Trophoblast cell (in vitro differentiated cells and primary cell): Measurements from ENCODE around the gene MAML2.

Experiments
- DNase-seq, 2 donors: peaks; one replicate each; pipeline ENCODE4 v3.0.0-alpha.2; 2016
- H2AFZ ChIP-seq: 2 replicates; pipeline ENCODE4 v1.6.1; 2013; ENCODE audit warnings: low read length, moderate library complexity, mild to moderate bottlenecking; ENCODE audit not compliant: insufficient read depth, poor library complexity
- H2AK5ac ChIP-seq: 2 replicates; pipeline ENCODE4 v1.6.1; 2013; ENCODE audit warnings: mild to moderate bottlenecking, low read length
- H2BK120ac ChIP-seq: 2 replicates; pipeline ENCODE4 v1.6.1; 2013; ENCODE audit warnings: low read length, mild to moderate bottlenecking, moderate library complexity; ENCODE audit not compliant: insufficient read depth, poor library complexity
- H2BK12ac ChIP-seq: 2 replicates; pipeline ENCODE4 v1.6.1; 2013; ENCODE audit warnings: mild to moderate bottlenecking, low read length, moderate library complexity
- H2BK5ac ChIP-seq: 2 replicates; pipeline ENCODE4 v1.6.1; 2013; ENCODE audit warnings: low read length, low read depth, moderate library complexity, mild to moderate bottlenecking; ENCODE audit not compliant: poor library complexity
- H3K14ac ChIP-seq: 2 replicates; pipeline ENCODE4 v1.6.1; 2013; ENCODE audit warnings: mild to moderate bottlenecking, low read length
- H3K18ac ChIP-seq: 2 replicates; pipeline ENCODE4 v1.6.1; 2013; ENCODE audit warnings: mild to moderate bottlenecking, low read length
- H3K23ac ChIP-seq: 2 replicates; pipeline ENCODE4 v1.6.1; 2013; ENCODE audit warnings: low read length
- H3K27ac ChIP-seq: 2 replicates; pipeline ENCODE4 v1.5.1; 2013; ENCODE audit warnings: low read depth, mild to moderate bottlenecking, inconsistent platforms, low read length, moderate library complexity
- H3K27me3 ChIP-seq: 2 replicates; pipeline ENCODE4 v1.6.1; 2013; ENCODE audit warnings: inconsistent platforms, mild to moderate bottlenecking, low read length, moderate library complexity; ENCODE audit not compliant: insufficient read depth
- H3K36me3 ChIP-seq, 2 experiments: 1 replicate in 1 of 2; 2 replicates in 1 of 2; pipeline ENCODE4 v1.6.1; 2013; ENCODE audit warnings: low read length in 2 of 2, mild to moderate bottlenecking in 2 of 2, moderate library complexity in 1 of 2; ENCODE audit not compliant: insufficient read depth in 2 of 2, control insufficient read depth in 1 of 2
- H3K4ac ChIP-seq: 2 replicates; pipeline ENCODE4 v1.6.1; 2013; ENCODE audit warnings: low read depth, mild to moderate bottlenecking, low read length, moderate library complexity
- H3K4me1 ChIP-seq, 2 experiments: 1 replicate in 1 of 2; 2 replicates in 1 of 2; pipeline ENCODE4 v1.6.1; 2013; ENCODE audit warnings: low read length in 2 of 2, mild to moderate bottlenecking in 2 of 2, moderate library complexity in 1 of 2; ENCODE audit not compliant: insufficient read depth in 2 of 2, control insufficient read depth in 1 of 2
- H3K4me2 ChIP-seq: 2 replicates; pipeline ENCODE4 v1.6.1; 2013; ENCODE audit warnings: inconsistent platforms, mild to moderate bottlenecking, low read length, moderate library complexity
- H3K4me3 ChIP-seq: 2 replicates; pipeline ENCODE4 v1.5.1; 2013; ENCODE audit warnings: mild to moderate bottlenecking, low read depth, low read length, inconsistent platforms
- H3K79me1 ChIP-seq: one replicate; pipeline ENCODE4 v1.6.1; 2013; ENCODE audit warnings: low read length
- H3K79me2 ChIP-seq: 2 replicates; pipeline ENCODE4 v1.6.1; 2013; ENCODE audit warnings: low read length, mild to moderate bottlenecking; ENCODE audit not compliant: control insufficient read depth, insufficient read depth, poor library complexity
- H3K9ac ChIP-seq: 2 replicates; pipeline ENCODE4 v1.6.1; 2013; ENCODE audit warnings: mild to moderate bottlenecking, low read length
- H3K9me3 ChIP-seq: 2 replicates; pipeline ENCODE4 v1.6.1; 2013; ENCODE audit warnings: low read depth, mild to moderate bottlenecking, control low read depth, inconsistent platforms, low read length; ENCODE audit not compliant: insufficient read depth
- H4K12ac ChIP-seq: 2 replicates; pipeline ENCODE4 v1.6.1; 2013; ENCODE audit warnings: low read depth, mild to moderate bottlenecking, low read length, moderate library complexity
- H4K8ac ChIP-seq: 2 replicates; pipeline ENCODE4 v1.6.1; 2013; ENCODE audit warnings: low read depth, mild to moderate bottlenecking, low read length, moderate library complexity
- H4K91ac ChIP-seq: one replicate; pipeline ENCODE4 v1.6.1; 2013; ENCODE audit warnings: low read depth, mild to moderate bottlenecking, low read length, moderate library complexity
- WGBS: extraction: QIAGEN DNeasy Blood & Tissue Kit; methylation state at CpG from one replicate; pipeline ENCODE4 v1.1.7; 2013; ENCODE audit warnings: missing lambda C conversion rate; ENCODE audit not compliant: insufficient read length, insufficient coverage; ENCODE audit errors: extremely low coverage; 5-methylcytosine and 5-hydroxymethylcytosine counted together

MAML2 gene

DNA sequence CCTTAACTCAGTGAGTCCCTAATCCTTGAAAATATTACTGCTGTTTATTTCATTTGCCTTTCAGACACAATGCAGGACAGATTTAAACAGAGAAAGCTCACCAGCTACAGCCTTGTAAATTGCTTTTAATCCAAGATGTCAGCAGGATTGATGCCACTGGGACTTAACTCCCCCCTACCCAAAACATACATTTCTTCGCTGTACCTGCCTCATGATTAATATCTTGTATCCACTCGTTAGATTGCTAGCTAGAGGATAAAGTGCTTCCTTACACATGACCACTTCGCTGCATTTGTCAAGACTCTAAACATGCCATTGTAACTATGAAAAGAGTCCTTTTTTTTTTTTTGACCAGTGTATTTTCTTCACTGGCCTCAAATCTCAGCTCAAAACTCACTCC is 236.3 kb downstream of the MAML2 start:
- no peak overlapping the region for H4K8ac ChIP-seq
- peaks cover 28% of the 10 kb centered on the region for H3K79me1 ChIP-seq
- no peak overlapping the region for H3K9ac ChIP-seq
- H3K27ac ChIP-seq: peak overlapping the region; percentile 65
- no peak overlapping the region for H2AFZ ChIP-seq
- no peak overlapping the region for H2BK12ac ChIP-seq
- H3K4me2 ChIP-seq: no peak overlapping the region
- H2BK5ac ChIP-seq: peak overlapping the region; percentile 46
- H3K9me3 ChIP-seq: no peaks in the 10 kb centered on the region
- no peaks in the 10 kb centered on the region for H3K36me3 ChIP-seq
- H3K4me1 ChIP-seq: peaks cover 6 to 11% of the 10 kb centered on the region in 2 experiments
- H3K4me3 ChIP-seq: no peak overlapping the region
- H3K14ac ChIP-seq: peak overlapping the region; percentile 62
- H3K79me2 ChIP-seq: peaks cover 3% of the 10 kb centered on the region
- H4K91ac ChIP-seq: peak overlapping the region; percentile 35
- no peaks in the 10 kb centered on the region for H3K27me3 ChIP-seq
- no peak overlapping the region for H3K18ac ChIP-seq
- no peak overlapping the region for H4K12ac ChIP-seq
- peak overlapping the region; percentile 68 for H2BK120ac ChIP-seq
- H3K23ac ChIP-seq: no peak overlapping the region
- WGBS: no CpG with 5 or more reads among the region's 3 CpGs
- no peak overlapping the region for H3K4ac ChIP-seq
- no peak overlapping the region for H2AK5ac ChIP-seq
- DNase-seq: no peak

DNA sequence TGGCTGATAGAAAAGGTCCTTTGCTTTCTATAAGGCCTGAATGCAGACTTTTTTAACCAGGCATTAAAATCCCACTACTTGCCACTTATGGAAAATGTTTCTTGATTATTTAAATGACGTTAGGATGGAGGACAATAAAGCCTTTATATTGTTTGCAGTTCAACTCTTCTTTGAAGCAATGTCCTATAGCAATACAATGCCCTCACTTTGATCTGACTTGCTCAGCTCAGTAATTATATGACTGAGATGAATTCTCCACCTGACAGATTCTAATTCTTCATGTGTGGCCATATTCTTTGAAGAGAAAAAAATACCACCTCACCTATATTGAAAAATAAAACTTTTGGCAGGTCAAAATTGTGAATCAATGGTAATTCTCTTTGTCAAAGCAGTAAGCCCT is 237.1 kb downstream of the MAML2 start:
- H3K27ac ChIP-seq: peak overlapping the region; percentile 65
- H2BK120ac ChIP-seq: no peak overlapping the region
- no peaks in the 10 kb centered on the region for H3K27me3 ChIP-seq
- H3K79me2 ChIP-seq: peaks cover 3% of the 10 kb centered on the region
- no peak overlapping the region for H3K23ac ChIP-seq
- H3K9ac ChIP-seq: no peak overlapping the region
- peaks cover 6 to 13% of the 10 kb centered on the region in 2 experiments for H3K4me1 ChIP-seq
- no peak overlapping the region for H4K8ac ChIP-seq
- no peak for DNase-seq
- H2AFZ ChIP-seq: no peak overlapping the region
- no peak overlapping the region for H4K91ac ChIP-seq
- H2BK12ac ChIP-seq: no peak overlapping the region
- no peak overlapping the region for H3K4ac ChIP-seq
- H3K18ac ChIP-seq: no peak overlapping the region
- no peaks in the 10 kb centered on the region for H3K9me3 ChIP-seq
- peaks cover 31% of the 10 kb centered on the region for H3K79me1 ChIP-seq
- H2AK5ac ChIP-seq: no peak overlapping the region
- no peak overlapping the region for H3K14ac ChIP-seq
- H4K12ac ChIP-seq: no peak overlapping the region
- H3K36me3 ChIP-seq: no peaks in the 10 kb centered on the region
- H3K4me3 ChIP-seq: no peak overlapping the region
- WGBS: no CpG with 5 or more reads among the region's 1 CpG
- H2BK5ac ChIP-seq: no peak overlapping the region
- H3K4me2 ChIP-seq: no peak overlapping the region

DNA sequence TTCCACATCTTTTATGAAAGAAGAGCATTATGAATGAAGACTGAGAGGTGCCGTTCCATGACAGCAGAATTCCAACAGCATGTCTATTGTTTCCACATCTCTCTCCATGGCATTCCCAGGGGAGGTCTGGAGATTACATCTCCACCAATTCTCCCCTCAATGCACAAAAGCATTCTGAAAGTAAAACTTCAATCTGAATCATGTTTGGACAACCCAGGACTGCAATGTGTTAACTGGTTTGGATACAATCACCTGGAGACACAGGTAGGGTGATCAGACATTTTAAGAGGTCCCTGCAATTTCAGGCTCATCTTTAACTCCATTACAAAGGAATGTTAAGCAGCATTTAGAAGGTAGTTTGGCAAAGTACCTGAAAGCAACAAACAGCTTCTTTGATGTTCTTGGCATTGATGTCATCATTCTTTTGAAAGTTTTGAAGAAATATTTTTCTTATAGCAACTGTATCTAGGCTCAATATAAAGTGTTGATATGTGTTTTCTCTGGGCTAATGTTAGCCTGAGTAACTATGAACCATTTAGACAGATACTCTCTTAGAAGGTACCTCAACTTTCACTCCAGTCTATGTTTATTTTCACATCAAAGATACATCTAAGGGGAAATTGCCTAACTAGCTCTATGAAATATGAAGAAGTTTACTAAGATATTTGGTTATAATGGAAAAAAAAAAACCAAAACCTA is 237.6 kb downstream of the MAML2 start:
- no peaks in the 10 kb centered on the region for H3K9me3 ChIP-seq
- WGBS: no CpG with 5 or more reads among the region's 1 CpG
- no peak overlapping the region for H2BK12ac ChIP-seq

DNA sequence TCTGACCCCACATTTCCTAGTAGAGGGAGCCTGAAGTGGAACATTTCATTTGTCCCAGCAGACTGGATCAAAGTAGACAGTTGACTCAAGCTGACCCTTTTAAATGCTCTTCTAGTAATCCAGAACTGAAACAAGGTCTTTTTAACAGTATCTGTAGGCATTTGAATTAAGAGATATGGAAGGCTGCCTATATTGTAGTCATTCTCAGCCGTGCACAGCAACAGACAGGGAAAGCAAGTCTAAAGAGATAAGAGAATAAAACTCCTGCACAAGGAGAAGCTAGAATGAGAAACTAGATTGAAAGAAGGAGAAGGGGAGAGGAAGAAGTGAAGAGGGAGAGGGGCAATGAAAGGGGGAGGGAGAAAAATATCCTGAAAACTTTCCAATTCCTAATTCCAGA is 238.5 kb downstream of the MAML2 start:
- Histone ChIP-seq H3K27ac (peak overlapping the region; percentile 45), H3K4me1 (peaks cover 10 to 14% of the 10 kb centered on the region in 2 experiments), H3K9me3 (no peaks in the 10 kb centered on the region), H3K27me3 (no peaks in the 10 kb centered on the region), H3K4ac (no peak overlapping the region), H3K9ac (no peak overlapping the region), H2AFZ (no peak overlapping the region), H3K18ac (no peak overlapping the region), H3K79me2 (peaks cover 4% of the 10 kb centered on the region), H3K4me3 (no peak overlapping the region), H3K4me2 (no peak overlapping the region), H3K23ac (no peak overlapping the region), H4K91ac (no peak overlapping the region), H2AK5ac (no peak overlapping the region), H4K8ac (no peak overlapping the region), H3K14ac (no peak overlapping the region), H2BK120ac (peak overlapping the region; percentile 43), H3K79me1 (peaks cover 37% of the 10 kb centered on the region), H2BK12ac (no peak overlapping the region), H3K36me3 (no peaks in the 10 kb centered on the region), H2BK5ac (peak overlapping the region; percentile 19), H4K12ac (no peak overlapping the region)
- no peak for DNase-seq
- no CpG with 5 or more reads among the region's 1 CpG for WGBS

More for the DNA sequence above, 237.6 kb downstream of the MAML2 start:
- DNase-seq: peak in 1 of 2 donors; percentile 31
- Histone ChIP-seq H2BK5ac (no peak overlapping the region), H3K27ac (peak overlapping the region; percentile 65), H3K4me3 (no peak overlapping the region), H3K79me1 (peaks cover 34% of the 10 kb centered on the region), H4K12ac (no peak overlapping the region), H3K79me2 (peaks cover 3% of the 10 kb centered on the region), H2BK120ac (no peak overlapping the region), H3K23ac (no peak overlapping the region), H3K18ac (no peak overlapping the region), H3K36me3 (no peaks in the 10 kb centered on the region), H3K14ac (no peak overlapping the region), H3K4me2 (no peak overlapping the region), H4K91ac (no peak overlapping the region), H2AFZ (no peak overlapping the region), H4K8ac (no peak overlapping the region), H3K27me3 (no peaks in the 10 kb centered on the region), H3K4ac (no peak overlapping the region), H2AK5ac (no peak overlapping the region), H3K4me1 (peaks cover 6 to 13% of the 10 kb centered on the region in 2 experiments), H3K9ac (no peak overlapping the region)
